ENCODE results near the gene NRP1. TPM values are rescaled to one million over a fixed set of nuclear protein-coding genes. Genes with fewer than 3 reads are reported as not detected.
"Not testable (repeated sequence)": the region's sequence is repeated elsewhere in the genome, so short reads cannot be mapped to it uniquely, and the experiment has no call there.

Gene NRP1
- total and polyA plus RNA-seq, 5 experiments from 2014 or later: 0.60 to 0.88 TPM; not detected in 3

- no peak for DNase-seq
These were observed 26.6 kb downstream of the NRP1 start for GRCh38 chr10:33307835-33308234.

GRCh38 chr10:33306701-33307519, 27.6 kb downstream of the NRP1 start:
- H3K4me3 Mint-ChIP-seq: no peak overlapping the region
- H3K36me3 Mint-ChIP-seq: peaks cover 0 to 2% (median 0%) of the 10 kb centered on the region in 3 donors
- H3K9me3 Mint-ChIP-seq: peaks cover 0 to 3% (median 0%) of the 10 kb centered on the region in 9 donors
- H3K27me3 Mint-ChIP-seq: peaks cover 0 to 19% (median 2%) of the 10 kb centered on the region in 5 donors
- H3K27ac Mint-ChIP-seq: no peak overlapping the region
- ATAC-seq (no peak), DNase-seq (no peak)
- POLR2A ChIA-PET: no interaction called here
- H3K4me1 Mint-ChIP-seq: peaks cover 2 to 8% (median 6%) of the 10 kb centered on the region in 4 donors

More at GRCh38 chr10:33307835-33308234, 26.6 kb downstream of the NRP1 start:
- Mint-ChIP-seq H3K27me3 (peaks cover 0 to 19% (median 2%) of the 10 kb centered on the region in 5 donors), H3K4me3 (no peak overlapping the region), H3K9me3 (peaks cover 0 to 4% (median 0%) of the 10 kb centered on the region in 9 donors), H3K27ac (no peak overlapping the region), H3K4me1 (peaks cover 0 to 5% (median 2%) of the 10 kb centered on the region in 4 donors), H3K36me3 (peaks cover 0 to 2% (median 0%) of the 10 kb centered on the region in 3 donors)
- no peak for ATAC-seq
- POLR2A ChIA-PET: no interaction called here

GRCh38 chr10:33306126-33306525, 28.3 kb downstream of the NRP1 start:
- H3K27me3 Mint-ChIP-seq: peaks cover 0 to 19% (median 3%) of the 10 kb centered on the region in 5 donors
- DNase-seq (no peak), ATAC-seq (no peak)
- H3K9me3 Mint-ChIP-seq: peaks cover 0 to 3% (median 0%) of the 10 kb centered on the region in 9 donors
- POLR2A ChIA-PET: no interaction called here
- peaks cover 0 to 2% (median 0%) of the 10 kb centered on the region in 3 donors for H3K36me3 Mint-ChIP-seq
- H3K4me3 Mint-ChIP-seq: no peak overlapping the region
- peaks cover 2 to 8% (median 6%) of the 10 kb centered on the region in 4 donors for H3K4me1 Mint-ChIP-seq
- H3K27ac Mint-ChIP-seq: no peak overlapping the region

- Mint-ChIP-seq H3K27me3 (peaks cover 0 to 6% (median 2%) of the 10 kb centered on the region in 5 donors), H3K27ac (no peak overlapping the region), H3K4me1 (peaks cover 2 to 8% (median 6%) of the 10 kb centered on the region in 4 donors), H3K9me3 (peaks cover 0 to 3% (median 0%) of the 10 kb centered on the region in 9 donors), H3K4me3 (no peak overlapping the region), H3K36me3 (peaks cover 0 to 2% (median 0%) of the 10 kb centered on the region in 3 donors)
- POLR2A ChIA-PET: no interaction called here
- DNase-seq (no peak), ATAC-seq (no peak)
These were observed 29.8 kb downstream of the NRP1 start for GRCh38 chr10:33304423-33305225.

- Mint-ChIP-seq H3K27ac (no peak overlapping the region), H3K4me3 (no peak overlapping the region), H3K4me1 (peaks cover 1 to 8% (median 3%) of the 10 kb centered on the region in 4 donors), H3K27me3 (peaks cover 0 to 2% (median 0%) of the 10 kb centered on the region in 5 donors), H3K36me3 (peaks cover 0 to 2% (median 0%) of the 10 kb centered on the region in 3 donors), H3K9me3 (peaks cover 0 to 3% (median 0%) of the 10 kb centered on the region in 9 donors)
- DNase-seq (no peak), ATAC-seq (no peak)
- POLR2A ChIA-PET: no interaction called here
These were observed 30.5 kb downstream of the NRP1 start for GRCh38 chr10:33303988-33304387.

GRCh38 chr10:33302208-33302829, 32.1 kb downstream of the NRP1 start:
- ATAC-seq: no peak
- Mint-ChIP-seq H3K27ac (peak overlapping the region in 1 of 10 donors; percentile 69), H3K4me1 (peaks cover 1 to 15% (median 4%) of the 10 kb centered on the region in 4 donors), H3K27me3 (peaks cover 0 to 2% (median 0%) of the 10 kb centered on the region in 5 donors), H3K36me3 (peaks cover 0 to 2% (median 0%) of the 10 kb centered on the region in 3 donors), H3K4me3 (no peak overlapping the region), H3K9me3 (no peaks in the 10 kb centered on the region)
- DNase-seq: no peak
- POLR2A ChIA-PET: no interaction called here

GRCh38 chr10:33301097-33301789, 33.2 kb downstream of the NRP1 start:
- H3K9me3 Mint-ChIP-seq: no peaks in the 10 kb centered on the region

GRCh38 chr10:33300544-33300943, 33.9 kb downstream of the NRP1 start:
- POLR2A ChIA-PET, H3K9me3 Mint-ChIP-seq, H3K27ac Mint-ChIP-seq, ATAC-seq, H3K36me3 Mint-ChIP-seq, H3K4me3 Mint-ChIP-seq, DNase-seq, H3K27me3 Mint-ChIP-seq: not testable (repeated sequence)
- peaks cover 1 to 15% (median 4%) of the 10 kb centered on the region in 4 donors for H3K4me1 Mint-ChIP-seq

More at GRCh38 chr10:33301097-33301789, 33.2 kb downstream of the NRP1 start:
- H3K4me1 Mint-ChIP-seq: peaks cover 1 to 15% (median 4%) of the 10 kb centered on the region in 4 donors
- H3K36me3 Mint-ChIP-seq: no peaks in the 10 kb centered on the region
- ATAC-seq (no peak), DNase-seq (no peak)
- POLR2A ChIA-PET: no interaction called here
- peaks cover 0 to 2% (median 0%) of the 10 kb centered on the region in 5 donors for H3K27me3 Mint-ChIP-seq
- no peak overlapping the region for H3K27ac Mint-ChIP-seq
- no peak overlapping the region for H3K4me3 Mint-ChIP-seq

- ATAC-seq: no peak
- peak overlapping the region in 1 of 10 donors; percentile 14 for H3K27ac Mint-ChIP-seq
- no peaks in the 10 kb centered on the region for H3K36me3 Mint-ChIP-seq
- peaks cover 0 to 2% (median 0%) of the 10 kb centered on the region in 5 donors for H3K27me3 Mint-ChIP-seq
- POLR2A ChIA-PET: no interaction called here
- no peak overlapping the region for H3K4me3 Mint-ChIP-seq
- H3K4me1 Mint-ChIP-seq: peaks cover 1 to 15% (median 4%) of the 10 kb centered on the region in 4 donors
- H3K9me3 Mint-ChIP-seq: no peaks in the 10 kb centered on the region
- no peak for DNase-seq
These were observed 35.6 kb downstream of the NRP1 start for GRCh38 chr10:33298893-33299292.

GRCh38 chr10:33298110-33298509, 36.4 kb downstream of the NRP1 start:
- Mint-ChIP-seq H3K9me3 (no peaks in the 10 kb centered on the region), H3K27ac (no peak overlapping the region), H3K36me3 (no peaks in the 10 kb centered on the region), H3K4me3 (no peak overlapping the region), H3K27me3 (peaks cover 0 to 2% (median 0%) of the 10 kb centered on the region in 5 donors), H3K4me1 (peaks cover 1 to 15% (median 4%) of the 10 kb centered on the region in 4 donors)
- POLR2A ChIA-PET: no interaction called here
- no peak for DNase-seq
- ATAC-seq: no peak

- Mint-ChIP-seq H3K4me1 (peaks cover 0 to 7% (median under 1%) of the 10 kb centered on the region in 4 donors), H3K4me3 (no peak overlapping the region), H3K27me3 (peaks cover 0 to 4% (median 2%) of the 10 kb centered on the region in 5 donors), H3K27ac (no peak overlapping the region), H3K36me3 (peaks cover 0 to 4% (median 0%) of the 10 kb centered on the region in 3 donors), H3K9me3 (no peaks in the 10 kb centered on the region)
- DNase-seq: no peak
- no peak for ATAC-seq
- POLR2A ChIA-PET: no interaction called here
These were observed 38.6 kb downstream of the NRP1 start for GRCh38 chr10:33295851-33296250.

Data from naive thymus-derived CD8-positive, alpha-beta T cell (primary cell).